ENCODE results near the gene SMIM35.
"Not testable (repeated sequence)": the region's sequence is repeated elsewhere in the genome, so short reads cannot be mapped to it uniquely, and the experiment has no call there.

SMIM35 gene

GRCh38 chr11:118080296-118080695, 6.5 kb downstream of the SMIM35 start:
- DNase-seq (ENCODE audit: low spot score): no peak

- DNase-seq (ENCODE audit: low spot score): no peak
These were observed 7.3 kb downstream of the SMIM35 start for GRCh38 chr11:118079491-118079890.

- no peak for DNase-seq (ENCODE audit: low spot score)
These were observed 7.8 kb downstream of the SMIM35 start for GRCh38 chr11:118078911-118079411.

GRCh38 chr11:118076754-118077281, 9.9 kb downstream of the SMIM35 start, which contains the start of gene TMPRSS4:
Gene TMPRSS4, plus strand, starts transcription at chr11:118077078. Its CDS starts 225 bp downstream, at chr11:118077303.
- DNase-seq (ENCODE audit: low spot score): no peak

GRCh38 chr11:118074785-118075184, 12.0 kb downstream of the SMIM35 start:
- no peak for DNase-seq (ENCODE audit: low spot score)

GRCh38 chr11:118074091-118074685, 12.6 kb downstream of the SMIM35 start:
- DNase-seq (ENCODE audit: low spot score): no peak

- no peak for DNase-seq (ENCODE audit: low spot score)
These were observed 13.2 kb downstream of the SMIM35 start for GRCh38 chr11:118073554-118073953.

- no peak for DNase-seq (ENCODE audit: low spot score)
These were observed 15.2 kb downstream of the SMIM35 start for GRCh38 chr11:118071416-118072030.

GRCh38 chr11:118068945-118069612, 17.7 kb downstream of the SMIM35 start:
- DNase-seq (ENCODE audit: low spot score): no peak

GRCh38 chr11:118068206-118068944, 18.4 kb downstream of the SMIM35 start:
- DNase-seq (ENCODE audit: low spot score): no peak

GRCh38 chr11:118067006-118067405, 19.8 kb downstream of the SMIM35 start:
- DNase-seq (ENCODE audit: low spot score): no peak

GRCh38 chr11:118065384-118065783, 21.4 kb downstream of the SMIM35 start:
- no peak for DNase-seq (ENCODE audit: low spot score)

GRCh38 chr11:118064956-118065355, 21.8 kb downstream of the SMIM35 start:
- DNase-seq (ENCODE audit: low spot score): no peak

GRCh38 chr11:118062631-118063030, 24.1 kb downstream of the SMIM35 start:
- DNase-seq (ENCODE audit: low spot score): not testable (repeated sequence)

GRCh38 chr11:118062181-118062580, 24.6 kb downstream of the SMIM35 start:
- not testable (repeated sequence) for DNase-seq (ENCODE audit: low spot score)

GRCh38 chr11:118061586-118062125, 25.1 kb downstream of the SMIM35 start:
- DNase-seq (ENCODE audit: low spot score): no peak

- no peak for DNase-seq (ENCODE audit: low spot score)
These were observed 25.9 kb downstream of the SMIM35 start for GRCh38 chr11:118060869-118061268.

- DNase-seq (ENCODE audit: low spot score): no peak
These were observed 26.6 kb downstream of the SMIM35 start for GRCh38 chr11:118060081-118060661.

GRCh38 chr11:118059246-118059940, 27.4 kb downstream of the SMIM35 start:
- no peak for DNase-seq (ENCODE audit: low spot score)

- no peak for DNase-seq (ENCODE audit: low spot score)
These were observed 28.2 kb downstream of the SMIM35 start for GRCh38 chr11:118058311-118059245.
